Adipose tissue (tissue), 3 donors: ENCODE measurements around the gene LMNB1. TPM values are rescaled to one million over a fixed set of nuclear protein-coding genes. Genes with fewer than 3 reads are reported as not detected.
A peak's percentile ranks its signal among the peaks of the same experiment; 100 is the strongest.
"Not testable (repeated sequence)": the region's sequence is repeated elsewhere in the genome, so short reads cannot be mapped to it uniquely, and the experiment has no call there.

Source experiments
- H3K27ac ChIP-seq: one replicate; pipeline ENCODE4 v1.5.1; 2013; ENCODE audit warnings: low read depth, low read length
- WGBS, 3 donors: extraction: QIAGEN DNeasy Blood & Tissue Kit; methylation state at CpG; one replicate each; pipeline ENCODE4 v1.1.7; 2013; 5-methylcytosine and 5-hydroxymethylcytosine counted together
- polyA plus RNA-seq, 3 donors: library from polyadenylated mRNA; stranded (reverse); fragments of 200-250 nt; gene quantifications; one replicate each; pipeline ENCODE4 v1.2.3, GENCODE V29; 2013
- donor health status: healthy with polysubstance abuse.
- donor health status: Bipolar disorder and iron deficiency.
- donor health status: healthy.

The LMNB1 gene
- polyA plus RNA-seq, 3 donors, result 2.2 to 13.6 (median 11.3) TPM

GRCh38 chr5:126777257-126777974 is 480 bp downstream of the LMNB1 start:
- 0 to 1% (median 1%) methylated on average over 85 to 93 of the region's 93 CpGs for WGBS, 3 donors
- H3K27ac ChIP-seq, result peak overlapping the region; percentile 77

- peak overlapping the region; percentile 77 for H3K27ac ChIP-seq
- 0 to 1% (median 1%) methylated on average over 64 to 66 of the region's 66 CpGs for WGBS, 3 donors
Observed at GRCh38 chr5:126777975-126778674, 1.2 kb downstream of the LMNB1 start.

GRCh38 chr5:126778675-126779403 is 1.9 kb downstream of the LMNB1 start:
- H3K27ac ChIP-seq, result no peak overlapping the region
- WGBS, 3 donors, result 17 to 33% (median 20%) methylated on average over 17 of the region's 17 CpGs

- no peak overlapping the region for H3K27ac ChIP-seq
- WGBS, 3 donors, result 27 to 30% (median 29%) methylated on average over 7 of the region's 7 CpGs
Observed at GRCh38 chr5:126780165-126780827, 3.4 kb downstream of the LMNB1 start.

- WGBS, 3 donors, result 94 to 99% (median 96%) methylated on average over 7 of the region's 7 CpGs
- not testable (repeated sequence) for H3K27ac ChIP-seq
Observed at GRCh38 chr5:126788409-126788808, 11.5 kb downstream of the LMNB1 start.

GRCh38 chr5:126793097-126793496 is 16.2 kb downstream of the LMNB1 start:
- 79 to 85% (median 83%) methylated on average over 3 of the region's 3 CpGs for WGBS, 3 donors
- H3K27ac ChIP-seq, result no peak overlapping the region

- not testable (repeated sequence) for H3K27ac ChIP-seq
- 89 to 96% (median 91%) methylated on average over 9 of the region's 9 CpGs for WGBS, 3 donors
Observed at GRCh38 chr5:126793648-126794047, 16.7 kb downstream of the LMNB1 start.

- WGBS, 3 donors, result 63 to 74% (median 63%) methylated on average over 6 of the region's 6 CpGs
- no peak overlapping the region for H3K27ac ChIP-seq
Observed at GRCh38 chr5:126794157-126794828, 17.4 kb downstream of the LMNB1 start.

GRCh38 chr5:126799780-126800179 is 22.8 kb downstream of the LMNB1 start:
- 77 to 93% (median 83%) methylated on average over 1 of the region's 1 CpG for WGBS, 3 donors
- no peak overlapping the region for H3K27ac ChIP-seq

- H3K27ac ChIP-seq, result no peak overlapping the region
- 90 to 91% (median 91%) methylated on average over 4 of the region's 4 CpGs for WGBS, 3 donors
Observed at GRCh38 chr5:126801174-126801991, 24.4 kb downstream of the LMNB1 start.

- 17 to 19% (median 17%) methylated on average over 1 of the region's 1 CpG for WGBS, 3 donors
- H3K27ac ChIP-seq, result no peak overlapping the region
Observed at GRCh38 chr5:126801992-126802294, 25.0 kb downstream of the LMNB1 start.

- 32 to 66% (median 37%) methylated on average over 2 of the region's 2 CpGs for WGBS, 3 donors
- no peak overlapping the region for H3K27ac ChIP-seq
Observed at GRCh38 chr5:126805063-126805462, 28.1 kb downstream of the LMNB1 start.

GRCh38 chr5:126808521-126808988 is 31.6 kb downstream of the LMNB1 start:
- no peak overlapping the region for H3K27ac ChIP-seq
- 51 to 61% (median 53%) methylated on average over 5 of the region's 5 CpGs for WGBS, 3 donors

GRCh38 chr5:126809916-126810315 is 33.0 kb downstream of the LMNB1 start:
- H3K27ac ChIP-seq, result no peak overlapping the region
- 86 to 93% (median 87%) methylated on average over 7 of the region's 7 CpGs for WGBS, 3 donors

- peak overlapping the region; percentile 90 for H3K27ac ChIP-seq
- WGBS, 3 donors, result 85 to 91% (median 87%) methylated on average over 4 of the region's 4 CpGs
Observed at GRCh38 chr5:126810596-126811380, 33.9 kb downstream of the LMNB1 start.

GRCh38 chr5:126811515-126812198 is 34.7 kb downstream of the LMNB1 start:
- H3K27ac ChIP-seq, result no peak overlapping the region
- WGBS, 3 donors, result 66 to 83% (median 71%) methylated on average over 6 of the region's 6 CpGs
